Measurements from ENCODE around the gene SCUBE1. TPM values are rescaled to one million over a fixed set of nuclear protein-coding genes. Genes with fewer than 3 reads are reported as not detected.

Gene SCUBE1
- total RNA-seq, 1 donor from 2014 or later = 0.89 TPM

GRCh38 chr22:43310798-43311197, 32.4 kb downstream of the SCUBE1 start:
- no peak for ATAC-seq
- intact Hi-C loops (cut with DNase I) = no loop called here
- no peak for DNase-seq (ENCODE audit: missing footprints)

- intact Hi-C loops (cut with DNase I) = no loop called here
- no peak for ATAC-seq
- peak; percentile 50 for DNase-seq (ENCODE audit: missing footprints)
These were observed 32.9 kb downstream of the SCUBE1 start for GRCh38 chr22:43310311-43310710.

GRCh38 chr22:43308836-43309235, 34.3 kb downstream of the SCUBE1 start:
- DNase-seq (ENCODE audit: missing footprints) (peak; percentile 61), ATAC-seq (no peak)
- intact Hi-C loops (cut with DNase I) = no loop called here

- intact Hi-C loops (cut with DNase I) = no loop called here
- ATAC-seq (no peak), DNase-seq (ENCODE audit: missing footprints) (peak; percentile 57)
These were observed 34.9 kb downstream of the SCUBE1 start for GRCh38 chr22:43308060-43308830.

GRCh38 chr22:43305806-43306205, 37.4 kb downstream of the SCUBE1 start:
- intact Hi-C loops (cut with DNase I) = no loop called here
- DNase-seq (ENCODE audit: missing footprints) (peak; percentile 79), ATAC-seq (peak; percentile 73)

- intact Hi-C loops (cut with DNase I) = no loop called here
- peak; percentile 14 for DNase-seq (ENCODE audit: missing footprints)
- no peak for ATAC-seq
These were observed 38.2 kb downstream of the SCUBE1 start for GRCh38 chr22:43304831-43305590.

GRCh38 chr22:43303751-43304150, 39.4 kb downstream of the SCUBE1 start:
- ATAC-seq = no peak
- intact Hi-C loops (cut with DNase I) = no loop called here
- peak; percentile 59 for DNase-seq (ENCODE audit: missing footprints)

- intact Hi-C loops (cut with DNase I) = no loop called here
- no peak for ATAC-seq
- no peak for DNase-seq (ENCODE audit: missing footprints)
These were observed 40.0 kb downstream of the SCUBE1 start for GRCh38 chr22:43303166-43303565.

GRCh38 chr22:43302531-43303041, 40.6 kb downstream of the SCUBE1 start:
- intact Hi-C loops (cut with DNase I) = no loop called here
- ATAC-seq (no peak), DNase-seq (ENCODE audit: missing footprints) (peak; percentile 26)

GRCh38 chr22:43301866-43302265, 41.3 kb downstream of the SCUBE1 start:
- no peak for ATAC-seq
- peak; percentile 37 for DNase-seq (ENCODE audit: missing footprints)
- intact Hi-C loops (cut with DNase I) = no loop called here

- DNase-seq (ENCODE audit: missing footprints) (peak; percentile 37), ATAC-seq (no peak)
- intact Hi-C loops (cut with DNase I) = no loop called here
These were observed 42.1 kb downstream of the SCUBE1 start for GRCh38 chr22:43300891-43301676.

GRCh38 chr22:43299736-43300135, 43.4 kb downstream of the SCUBE1 start:
- DNase-seq (ENCODE audit: missing footprints) (peak; percentile 2), ATAC-seq (no peak)
- intact Hi-C loops (cut with DNase I) = no loop called here

GRCh38 chr22:43298062-43298801, 44.9 kb downstream of the SCUBE1 start:
- ATAC-seq (peak; percentile 55), DNase-seq (ENCODE audit: missing footprints) (peak; percentile 68)
- intact Hi-C loops (cut with DNase I) = no loop called here

GRCh38 chr22:43297270-43298061, 45.7 kb downstream of the SCUBE1 start:
- intact Hi-C loops (cut with DNase I) = no loop called here
- DNase-seq (ENCODE audit: missing footprints) (peak; percentile 37), ATAC-seq (peak; percentile 18)

GRCh38 chr22:43296276-43296902, 46.8 kb downstream of the SCUBE1 start:
- no peak for ATAC-seq
- intact Hi-C loops (cut with DNase I) = no loop called here
- DNase-seq (ENCODE audit: missing footprints) = peak; percentile 42

- ATAC-seq (no peak), DNase-seq (ENCODE audit: missing footprints) (peak; percentile 37)
- intact Hi-C loops (cut with DNase I) = no loop called here
These were observed 47.5 kb downstream of the SCUBE1 start for GRCh38 chr22:43295660-43296059.

- ATAC-seq (no peak), DNase-seq (ENCODE audit: missing footprints) (peak; percentile 45)
- intact Hi-C loops (cut with DNase I) = no loop called here
These were observed 48.0 kb downstream of the SCUBE1 start for GRCh38 chr22:43295173-43295572.
